Measurements from ENCODE around the gene APLP2. TPM values are rescaled to one million over a fixed set of nuclear protein-coding genes. Genes with fewer than 3 reads are reported as not detected.

The APLP2 gene
- total and polyA plus RNA-seq, 2 of the 13 experiments (the other 11 are each of a cell fraction or from before 2014, with no cell fraction given) = 315 to 594 TPM

GRCh38 chr11:130114726-130115125 is 45.0 kb downstream of the APLP2 start:
- Histone ChIP-seq H4K20me1 (ENCODE audit: insufficient read depth, low read length) (peaks cover 7% of the 10 kb centered on the region), H2AFZ (ENCODE audit: low read length) (no peak overlapping the region), H3K4me1 (ENCODE audit: insufficient read depth, low read length) (peaks cover 42% of the 10 kb centered on the region), H3K9ac (ENCODE audit: insufficient read depth, low read depth, low read length) (no peak overlapping the region), H3K27me3 (ENCODE audit: control insufficient read depth in 1 of 2, insufficient read depth in 2 of 2, low read length in 2 of 2) (no peaks in the 10 kb centered on the region), H3K27ac (ENCODE audit: extremely low read length, insufficient read depth, low read length) (peak overlapping the region; percentile 7), H3K4me2 (ENCODE audit: low read depth, low read length) (no peak overlapping the region), H3K79me2 (ENCODE audit: insufficient read depth, low read length) (peaks cover 61% of the 10 kb centered on the region), H3K9me3 (ENCODE audit: low read length) (no peaks in the 10 kb centered on the region), H3K4me3 (replicated peaks in 1 of 3; ENCODE audit: insufficient read depth in 1 of 3, low read depth in 2 of 3, low read length in 3 of 3) (no peak overlapping the region), H3K36me3 (replicated peaks in 1 of 2; ENCODE audit: control insufficient read depth in 1 of 2, insufficient read depth in 2 of 2, low read length in 2 of 2) (peaks cover 19 to 74% of the 10 kb centered on the region in 2 experiments)
- WGBS (ENCODE audit: low lambda C conversion rate) = 77% methylated on average over 4 of the region's 4 CpGs
- BruUV-seq (replicated peaks) = no TSS peak
- FAIRE-seq = no peak
- intact Hi-C loops (cut with micrococcal nuclease; ENCODE audit: unreplicated experiment) = no loop called here
- in situ Hi-C loops (cut with HindIII; ENCODE audit: extremely low pct_ligation_motif_present, low pct_unique_long_range_greater_than_20kb) = no loop called here
- no peak for TF ChIP-seq NR3C1 (CRISPR knock-in tag; IDR thresholded peaks at IDR 0.05)
- no peak for TF ChIP-seq ZNF7 (CRISPR knock-in tag; IDR thresholded peaks at IDR 0.05)
- TF ChIP-seq ZNF484 (CRISPR knock-in tag; IDR thresholded peaks at IDR 0.05; ENCODE audit: borderline replicate concordance, low read depth) = no peak
- TF ChIP-seq FOXO1 (CRISPR knock-in tag; IDR thresholded peaks at IDR 0.05) = no peak
- TF ChIP-seq ZNF570 (CRISPR knock-in tag; IDR thresholded peaks at IDR 0.05; ENCODE audit: borderline replicate concordance) = no peak
- no peak for TF ChIP-seq ZNF670 (CRISPR knock-in tag; IDR thresholded peaks at IDR 0.05; ENCODE audit: borderline replicate concordance)
- no peak for TF ChIP-seq ZNF512 (CRISPR knock-in tag; IDR thresholded peaks at IDR 0.05)
- TF ChIP-seq ZBTB1 (CRISPR knock-in tag; IDR thresholded peaks at IDR 0.05; ENCODE audit: borderline replicate concordance) = no peak
- TF ChIP-seq HNRNPL (IDR thresholded peaks at IDR 0.05; ENCODE audit: low read depth, low read length) = no peak
- no peak for TF ChIP-seq ZNF616 (CRISPR knock-in tag; IDR thresholded peaks at IDR 0.05; ENCODE audit: low read depth)
- TF ChIP-seq ZNF674 (CRISPR knock-in tag; IDR thresholded peaks at IDR 0.05; ENCODE audit: low read depth) = no peak
- DNase-seq (ENCODE audit: low spot score) = no peak
- ChIA-PET POLR2A (interaction anchor here (1.7 to 2.2 kb wide), 2 partner anchors 9 to 112 kb away, joined by 7 to 12 read pairs; partner anchors contain the start of gene PRDM10), CTCF (ENCODE audit: low intra/inter-chr PET ratio, low total read pairs) (no interaction called here)
- ATAC-seq = no peak

All from HepG2 (cell line).